ENCODE data around the gene DNASE1L1. TPM values are rescaled to one million over a fixed set of nuclear protein-coding genes. Genes with fewer than 3 reads are reported as not detected.

Gene DNASE1L1
- total RNA-seq, 1 experiment from 2014 or later, result 45.8 TPM

DNA sequence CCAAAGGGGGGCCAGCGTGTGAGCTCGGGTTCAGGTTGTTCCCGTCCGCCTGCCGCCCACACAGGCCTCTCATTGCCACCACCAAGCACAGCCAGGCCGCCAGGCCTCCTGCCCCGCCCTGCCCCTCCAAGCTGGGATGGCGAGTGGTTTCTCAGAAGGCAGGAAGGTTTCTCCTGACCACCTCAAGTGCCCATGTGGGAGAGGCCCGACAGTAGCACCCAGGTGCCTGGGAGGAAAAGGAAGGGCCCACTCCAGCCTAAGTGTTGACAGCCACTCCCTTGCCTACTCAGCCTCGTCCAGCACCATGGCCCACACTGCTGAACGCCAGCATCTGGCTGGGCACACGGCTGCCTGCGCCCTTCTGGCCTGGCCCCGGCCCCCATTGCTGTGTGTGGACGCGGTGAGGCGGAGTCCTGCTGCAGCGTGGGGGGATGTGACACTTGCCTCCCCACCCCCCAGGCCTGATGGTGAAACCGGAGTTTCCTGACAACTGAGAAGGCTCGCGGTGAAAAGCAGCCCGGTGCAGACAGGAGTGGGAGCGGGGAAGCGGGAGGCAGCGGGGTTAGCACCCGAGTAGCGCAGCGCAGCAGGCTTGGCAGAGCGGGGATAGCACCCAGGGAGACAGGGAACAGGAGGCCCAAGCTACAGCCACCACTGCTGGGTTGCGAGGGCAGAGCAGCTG is 53.8 kb downstream of the DNASE1L1 start:
- DNase-seq (ENCODE audit: extremely low read depth, low read depth), result no peak

DNA sequence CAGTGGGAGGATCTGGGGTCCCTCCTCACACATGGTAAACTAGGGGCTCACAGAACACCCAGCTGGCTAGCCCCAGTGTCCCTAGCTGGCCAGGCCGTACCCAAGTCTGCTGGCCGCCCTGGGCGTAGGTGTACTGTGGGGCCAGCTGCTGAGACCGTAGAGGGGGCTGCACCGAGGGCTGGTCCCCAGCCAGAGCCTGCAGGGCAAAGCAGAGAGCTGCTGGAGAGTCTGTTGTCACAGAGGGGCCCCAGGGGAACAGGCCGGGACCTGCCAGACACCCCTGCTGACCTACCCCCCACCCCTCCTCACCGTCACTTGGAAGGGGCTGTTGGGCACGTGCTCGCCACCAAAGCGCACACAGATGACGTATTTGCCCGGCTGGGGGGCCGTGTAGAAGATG is 54.5 kb downstream of the DNASE1L1 start:
- DNase-seq (ENCODE audit: extremely low read depth, low read depth), result no peak

- no peak for DNase-seq (ENCODE audit: extremely low read depth, low read depth)
Observed at GRCh38 chrX:154354013-154354412, 55.0 kb downstream of the DNASE1L1 start.

DNA sequence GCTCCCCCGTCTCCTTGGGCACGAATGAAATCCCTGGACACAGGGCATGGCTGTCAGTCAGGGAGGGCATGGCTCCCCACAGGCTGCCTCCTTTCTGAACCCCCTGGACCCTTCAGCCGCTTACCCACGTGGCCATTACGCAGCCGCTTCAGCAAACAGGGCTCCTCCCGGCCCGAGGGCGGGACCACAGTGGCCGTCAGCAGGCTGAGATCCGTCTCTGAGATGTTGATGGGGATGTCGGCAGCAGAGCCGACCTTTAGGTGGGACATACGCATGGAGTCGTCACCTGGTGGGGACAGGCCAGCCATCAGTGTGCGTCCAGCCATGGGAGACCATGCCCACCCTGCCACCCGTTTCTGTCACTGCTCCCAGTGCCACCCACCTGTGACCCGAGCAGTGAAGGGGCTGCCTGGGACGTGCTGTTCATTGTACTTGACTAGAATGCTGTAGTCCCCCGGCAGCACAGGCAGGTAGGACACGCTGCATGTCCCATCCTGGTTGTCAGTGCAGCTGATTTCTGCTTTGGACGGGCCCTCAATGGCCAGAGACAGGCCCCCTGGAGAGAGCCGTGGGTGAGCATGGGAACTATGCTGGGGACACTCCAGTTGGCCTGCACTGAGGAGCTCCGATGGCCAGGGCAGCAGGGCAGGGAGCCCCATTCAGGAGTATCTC is 55.7 kb downstream of the DNASE1L1 start:
- no peak for DNase-seq (ENCODE audit: extremely low read depth, low read depth)

DNA sequence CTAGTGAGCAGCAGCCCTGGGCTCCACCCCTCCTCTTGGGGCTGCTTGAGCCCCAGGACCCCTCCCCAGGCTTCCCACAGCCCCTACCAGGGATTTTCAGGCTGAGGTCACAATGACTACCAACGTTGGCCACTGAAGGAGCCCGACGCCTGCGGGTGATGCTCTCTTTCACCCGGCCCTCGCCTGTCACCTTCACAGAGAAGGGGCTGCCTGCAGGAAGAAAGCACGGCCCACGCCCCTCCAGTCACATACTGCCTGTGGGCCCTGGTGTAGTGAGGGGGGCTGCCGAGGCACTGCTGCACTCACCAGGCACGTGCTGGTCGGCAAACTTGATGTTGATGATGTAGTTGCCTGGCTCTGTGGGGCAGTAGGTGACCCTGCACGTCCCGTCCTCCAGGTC is 56.6 kb downstream of the DNASE1L1 start:
- DNase-seq (ENCODE audit: extremely low read depth, low read depth), result no peak

- no peak for DNase-seq (ENCODE audit: extremely low read depth, low read depth)
Observed at GRCh38 chrX:154352012-154352401, 57.0 kb downstream of the DNASE1L1 start.

Small RNAs within 50 kb of the gene (small RNA-seq; reads per million reads assigned to genes)
- gene MIR6858, result 0 reads per million in 2 experiments
- 0 reads per million in 2 experiments for gene SNORA70

Other genes starting within 250 kb of the DNASE1L1 start
- not detected in 2 replicates for gene OPN1MW, start 226.7 kb downstream of the DNASE1L1 start, total RNA-seq (2014; rRNA removed; shearing (Covaris generic))
- not detected in 2 replicates for gene OPN1MW2, start 189.5 kb downstream of the DNASE1L1 start, total RNA-seq (2014; rRNA removed; shearing (Covaris generic))
- not detected in 2 replicates for gene OPN1MW3, start 151.7 kb downstream of the DNASE1L1 start, total RNA-seq (2014; rRNA removed; shearing (Covaris generic))
- not detected in 2 replicates for gene TEX28, start 114.1 kb downstream of the DNASE1L1 start, total RNA-seq (2014; rRNA removed; shearing (Covaris generic))
- gene TKTL1, start 113.5 kb downstream of the DNASE1L1 start, total RNA-seq (2014; rRNA removed; shearing (Covaris generic)), result not detected in 2 replicates
- 901 and 1,031 TPM in 2 replicates for gene FLNA, start 34.6 kb downstream of the DNASE1L1 start, total RNA-seq (2014; rRNA removed; shearing (Covaris generic))
- gene EMD, start 30.0 kb downstream of the DNASE1L1 start, total RNA-seq (2014; rRNA removed; shearing (Covaris generic)), result 85.8 and 98.2 TPM in 2 replicates
- gene RPL10, start 10.9 kb downstream of the DNASE1L1 start, total RNA-seq (2014; rRNA removed; shearing (Covaris generic)), result 5,948 and 7,043 TPM in 2 replicates
- gene TAFAZZIN, start 2.3 kb upstream of the DNASE1L1 start, total RNA-seq (2014; rRNA removed; shearing (Covaris generic)), result 43.7 and 53.6 TPM in 2 replicates
- gene ATP6AP1, start 19.4 kb upstream of the DNASE1L1 start, total RNA-seq (2014; rRNA removed; shearing (Covaris generic)), result 99.0 and 105 TPM in 2 replicates
- gene GDI1, start 27.9 kb upstream of the DNASE1L1 start, total RNA-seq (2014; rRNA removed; shearing (Covaris generic)), result 99.9 and 117 TPM in 2 replicates
- 62.2 and 67.5 TPM in 2 replicates for gene FAM50A, start 34.9 kb upstream of the DNASE1L1 start, total RNA-seq (2014; rRNA removed; shearing (Covaris generic))
- 6.5 and 7.1 TPM in 2 replicates for gene PLXNA3, start 49.0 kb upstream of the DNASE1L1 start, total RNA-seq (2014; rRNA removed; shearing (Covaris generic))
- gene LAGE3, start 70.0 kb upstream of the DNASE1L1 start, total RNA-seq (2014; rRNA removed; shearing (Covaris generic)), result 35.4 and 45.5 TPM in 2 replicates
- gene UBL4A, start 77.4 kb upstream of the DNASE1L1 start, total RNA-seq (2014; rRNA removed; shearing (Covaris generic)), result 93.2 and 97.7 TPM in 2 replicates
- 27.9 and 34.8 TPM in 2 replicates for gene SLC10A3, start 81.4 kb upstream of the DNASE1L1 start, total RNA-seq (2014; rRNA removed; shearing (Covaris generic))
- 42.1 and 44.3 TPM in 2 replicates for gene FAM3A, start 107.0 kb upstream of the DNASE1L1 start, total RNA-seq (2014; rRNA removed; shearing (Covaris generic))
- gene G6PD, start 137.6 kb upstream of the DNASE1L1 start, total RNA-seq (2014; rRNA removed; shearing (Covaris generic)), result 369 and 378 TPM in 2 replicates
- gene IKBKG, start 138.4 kb upstream of the DNASE1L1 start, total RNA-seq (2014; rRNA removed; shearing (Covaris generic)), result 33.2 and 37.9 TPM in 2 replicates
- not detected in 2 replicates for gene CTAG1A, start 175.9 kb upstream of the DNASE1L1 start, total RNA-seq (2014; rRNA removed; shearing (Covaris generic))
- not detected in 2 replicates for gene CTAG1B, start 210.0 kb upstream of the DNASE1L1 start, total RNA-seq (2014; rRNA removed; shearing (Covaris generic))
- not detected in 2 replicates for gene CTAG2, start 244.3 kb upstream of the DNASE1L1 start, total RNA-seq (2014; rRNA removed; shearing (Covaris generic))

Measured in NCI-H460 (cell line).